Measurements from ENCODE around the gene ADAMTS9.
A peak's percentile ranks its signal among the peaks of the same experiment; 100 is the strongest.
"Not testable (repeated sequence)": the region's sequence is repeated elsewhere in the genome, so short reads cannot be mapped to it uniquely, and the experiment has no call there.

ADAMTS9 gene

DNA sequence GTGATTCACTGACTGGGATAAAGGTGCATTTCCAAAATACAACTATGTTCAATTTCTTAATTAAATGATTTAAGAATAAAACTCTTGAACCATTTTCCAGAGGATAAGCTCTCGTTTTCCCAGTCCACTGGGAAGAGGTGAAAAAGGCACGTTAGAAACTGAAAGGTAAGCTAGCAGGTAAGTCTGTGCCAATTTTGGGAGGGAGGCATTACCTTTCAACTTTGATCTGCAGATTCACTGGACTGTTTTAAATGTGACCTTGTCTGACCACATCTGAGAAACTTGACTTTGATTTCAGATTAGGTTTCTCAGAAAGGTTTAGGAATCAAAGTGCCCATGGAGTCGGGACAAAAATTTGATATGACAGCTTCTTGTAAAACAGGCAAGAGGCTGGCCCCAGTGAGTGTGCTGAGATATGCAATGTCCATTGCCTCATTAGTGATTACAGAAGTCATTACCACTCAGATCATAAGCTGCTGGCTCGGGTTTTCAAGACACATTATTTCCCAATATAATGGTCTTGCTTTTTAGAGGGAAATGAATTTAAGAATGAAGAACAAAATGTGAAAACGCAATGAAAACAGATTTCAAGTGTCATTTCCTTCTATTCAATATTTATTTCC lies 118.8 kb downstream of the ADAMTS9 start:
- DNase-seq, result no peak

DNA sequence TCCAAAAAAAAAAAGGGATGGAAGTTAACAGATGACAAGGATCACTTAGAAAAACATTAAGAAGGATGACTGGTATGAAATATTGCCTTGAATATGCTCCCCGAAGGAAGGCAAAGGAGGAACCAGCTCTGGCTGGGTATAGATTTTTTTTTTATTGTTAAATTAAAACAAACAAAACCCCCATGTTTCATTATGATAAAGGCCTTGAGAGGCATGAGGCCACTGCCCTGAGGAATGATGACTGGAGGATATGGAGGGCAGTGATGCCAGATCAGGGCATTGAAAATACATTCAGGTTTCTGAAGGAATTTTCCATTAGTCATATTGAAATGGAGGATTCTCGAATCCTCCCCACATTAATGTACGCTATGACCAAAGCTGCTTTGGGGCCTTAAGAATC lies 120.9 kb downstream of the ADAMTS9 start:
- no peak for DNase-seq

DNA sequence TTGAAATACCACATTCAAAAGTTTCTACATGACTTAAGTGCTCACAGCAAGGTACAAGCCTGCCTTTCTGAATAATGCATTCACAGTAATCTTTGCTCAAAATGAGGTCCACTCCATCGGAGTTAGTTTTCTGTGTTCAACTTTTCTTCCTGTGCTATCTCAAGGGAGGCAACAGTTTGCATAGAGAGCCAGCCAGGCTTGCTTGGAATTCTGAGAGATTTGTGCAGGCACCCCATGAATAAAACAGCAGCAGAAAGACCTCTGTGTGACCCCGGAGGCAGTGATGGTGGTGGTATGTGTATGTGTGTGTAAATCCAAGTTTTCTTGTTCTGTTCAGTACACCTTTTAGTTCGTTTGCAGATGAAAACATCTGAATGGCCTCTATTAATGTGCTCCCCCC lies 124.0 kb downstream of the ADAMTS9 start:
- DNase-seq, result no peak

DNA sequence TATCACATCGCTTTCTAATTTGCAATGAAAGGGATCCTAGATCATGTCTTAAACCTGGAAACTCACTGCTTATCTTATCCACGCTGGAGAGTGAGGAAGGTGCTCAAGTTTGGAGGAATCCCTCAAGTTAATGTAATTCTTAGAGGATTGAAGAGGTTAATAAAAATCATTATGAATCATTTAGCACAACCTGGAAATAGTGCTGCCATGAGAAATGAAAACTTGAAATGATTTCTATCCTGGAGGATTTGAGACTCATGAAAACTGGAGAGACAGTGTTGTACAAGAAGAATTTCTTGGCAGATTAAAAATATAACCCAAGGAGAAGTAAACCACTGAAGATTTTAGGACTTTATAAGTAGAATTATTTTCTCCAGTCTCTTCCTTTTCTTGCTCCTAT lies 125.9 kb downstream of the ADAMTS9 start:
- no peak for DNase-seq

DNA sequence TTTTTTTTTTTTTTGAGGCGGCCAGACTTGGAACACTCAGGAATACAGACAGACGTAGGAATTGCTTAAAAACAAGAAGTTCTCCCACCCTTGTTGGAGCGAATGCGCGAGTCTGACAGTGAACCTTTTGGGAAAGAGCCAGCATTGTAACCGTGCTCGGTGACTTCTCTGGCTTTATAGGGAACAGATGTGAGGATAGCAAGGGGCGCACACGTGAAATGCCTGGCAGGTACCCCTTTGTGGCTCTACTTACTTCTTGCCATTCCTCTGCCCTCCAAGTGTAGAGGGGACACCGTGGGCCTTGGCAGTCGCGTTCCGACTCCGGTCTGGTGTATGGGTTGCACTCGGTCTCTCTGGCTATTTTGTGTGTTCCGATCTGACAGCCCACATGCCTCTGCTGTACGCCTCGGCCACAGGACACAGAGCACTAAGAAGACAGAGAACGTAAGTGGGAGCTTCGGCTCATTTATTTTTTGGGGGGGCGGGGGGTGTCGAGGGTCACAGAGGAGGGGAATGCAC lies 126.4 kb downstream of the ADAMTS9 start:
- no peak for DNase-seq

DNA sequence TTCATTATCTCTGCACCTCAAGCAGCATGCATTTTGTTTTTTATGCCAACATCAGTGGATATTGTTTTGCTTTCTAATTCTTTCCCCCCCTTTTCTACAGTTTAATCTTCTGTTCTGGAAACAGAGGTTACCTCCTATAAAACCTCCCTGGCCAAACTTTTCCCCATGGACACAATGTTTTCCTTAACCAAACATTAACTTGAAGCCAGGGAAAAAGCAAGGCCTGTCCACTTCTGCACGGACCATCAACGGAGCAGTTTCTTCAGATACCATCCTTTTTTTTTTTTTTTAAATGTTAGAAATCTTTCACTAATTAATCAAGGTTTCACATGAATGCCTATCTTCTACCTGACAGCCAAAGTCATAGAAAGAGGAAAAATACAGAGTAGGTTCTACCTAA lies 127.0 kb downstream of the ADAMTS9 start:
- no peak for DNase-seq

DNA sequence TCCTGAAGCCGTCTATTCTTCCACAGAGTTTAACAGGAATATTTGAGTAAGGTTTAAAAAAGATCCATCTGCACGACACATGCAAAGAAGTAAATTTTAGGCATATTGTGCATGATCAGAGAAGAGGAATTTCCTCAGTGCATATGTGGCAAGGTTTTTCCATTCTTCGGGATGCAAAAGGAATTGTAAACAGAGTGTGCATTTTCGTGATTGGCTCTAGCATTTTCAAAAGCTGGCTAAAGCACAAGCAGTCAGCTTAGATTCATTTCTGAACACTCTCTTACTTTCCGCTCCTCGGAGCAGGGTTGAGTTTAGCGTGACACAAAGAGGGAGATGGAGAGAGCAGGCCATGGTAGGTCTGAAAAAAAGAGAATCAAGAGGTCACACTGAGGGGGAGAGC lies 128.2 kb downstream of the ADAMTS9 start:
- no peak for DNase-seq

DNA sequence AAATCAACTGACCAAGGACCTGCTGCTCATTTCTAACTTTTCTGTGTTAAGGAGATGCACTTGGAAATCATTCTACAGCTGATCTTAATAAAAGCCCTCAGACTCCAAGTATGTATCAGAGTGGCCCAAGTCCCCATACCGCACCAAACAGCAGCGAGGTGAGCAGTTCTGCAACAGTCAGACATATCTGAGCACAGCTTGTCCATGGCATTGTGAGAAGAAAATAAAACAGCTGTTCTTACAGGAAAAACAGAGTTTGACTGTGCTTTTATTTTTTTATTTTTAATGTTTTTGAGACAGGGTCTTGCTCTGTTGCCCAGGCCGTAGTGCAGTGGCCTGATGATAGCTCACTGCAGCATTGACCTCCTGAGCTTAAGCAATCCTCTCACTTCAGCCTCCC lies 131.8 kb downstream of the ADAMTS9 start:
- DNase-seq, result no peak

DNA sequence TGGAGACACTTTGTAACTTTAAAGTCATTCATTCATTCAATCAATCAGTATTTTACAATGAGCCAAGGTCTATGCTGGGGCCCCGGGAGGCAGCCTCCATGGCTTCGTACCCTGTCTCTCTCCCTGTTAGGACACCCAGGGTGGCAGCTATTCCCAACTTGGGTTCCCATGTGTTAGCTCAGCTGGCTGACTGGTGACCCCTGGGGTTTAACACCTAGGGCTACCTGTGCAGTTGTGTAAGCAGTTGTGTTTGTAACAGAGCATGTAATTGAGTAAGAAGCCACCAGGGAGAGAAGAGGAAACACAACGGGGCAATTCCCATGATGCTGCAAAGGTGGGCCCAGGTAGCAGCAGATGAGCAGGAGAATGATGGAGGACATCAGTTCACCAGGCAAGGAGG lies 132.4 kb downstream of the ADAMTS9 start:
- DNase-seq, result no peak

DNA sequence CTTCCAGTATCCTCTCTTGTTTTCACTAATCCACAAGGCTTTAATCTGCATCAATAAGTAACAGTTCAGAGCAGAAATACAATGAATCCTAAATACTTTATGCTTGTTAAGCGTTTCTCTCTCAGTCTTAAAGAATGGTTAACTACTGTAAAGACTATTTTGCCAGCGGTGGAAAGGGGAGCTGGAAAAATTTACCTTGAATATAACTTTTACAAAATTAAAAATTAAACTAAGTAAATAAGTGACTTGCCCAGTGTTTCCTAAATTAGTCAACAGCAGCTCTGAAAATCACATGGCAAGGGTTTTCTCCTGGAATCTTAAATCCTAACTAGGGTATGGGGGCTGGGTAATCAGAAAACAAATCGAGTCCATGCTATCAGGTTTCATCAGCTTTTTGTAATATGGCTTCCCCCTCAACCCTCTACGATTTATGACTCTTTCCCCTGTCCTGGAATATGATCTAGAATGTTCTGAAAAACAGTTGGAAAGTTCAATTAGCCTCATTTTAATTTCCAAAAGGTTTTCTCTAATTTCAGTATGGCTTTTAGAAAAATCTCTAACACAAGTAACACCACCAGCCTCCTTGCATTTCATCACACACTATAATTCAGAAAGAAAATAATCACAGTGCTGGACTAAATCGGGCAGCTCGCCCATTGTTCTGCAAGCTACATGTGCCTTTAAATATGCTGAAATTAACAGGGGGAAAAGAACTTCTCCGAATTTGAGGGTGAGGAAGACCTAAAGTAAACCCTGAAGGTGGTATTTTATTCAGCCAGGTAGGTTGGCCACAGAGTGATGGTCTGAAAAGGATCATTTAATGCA lies 133.5 kb downstream of the ADAMTS9 start:
- DNase-seq, result no peak

DNA sequence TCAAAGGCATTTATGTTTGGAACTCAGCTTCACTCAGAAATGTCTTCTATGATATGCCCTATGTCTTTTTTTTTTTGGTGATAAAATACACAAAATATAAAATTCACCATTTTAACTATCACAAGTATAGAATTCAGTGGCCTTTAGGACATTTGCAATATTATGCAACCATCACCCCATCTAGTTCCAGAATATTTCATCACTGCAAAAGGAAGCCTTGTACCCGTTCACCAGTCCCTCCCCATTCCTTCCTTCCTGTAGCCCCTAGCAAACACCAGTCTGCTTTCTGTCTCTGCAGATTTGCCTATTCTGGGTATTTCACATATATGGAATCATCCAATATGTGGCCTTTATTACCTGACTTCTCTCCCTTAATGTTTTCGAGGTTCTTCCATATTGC lies 134.8 kb downstream of the ADAMTS9 start:
- DNase-seq, result no peak

DNA sequence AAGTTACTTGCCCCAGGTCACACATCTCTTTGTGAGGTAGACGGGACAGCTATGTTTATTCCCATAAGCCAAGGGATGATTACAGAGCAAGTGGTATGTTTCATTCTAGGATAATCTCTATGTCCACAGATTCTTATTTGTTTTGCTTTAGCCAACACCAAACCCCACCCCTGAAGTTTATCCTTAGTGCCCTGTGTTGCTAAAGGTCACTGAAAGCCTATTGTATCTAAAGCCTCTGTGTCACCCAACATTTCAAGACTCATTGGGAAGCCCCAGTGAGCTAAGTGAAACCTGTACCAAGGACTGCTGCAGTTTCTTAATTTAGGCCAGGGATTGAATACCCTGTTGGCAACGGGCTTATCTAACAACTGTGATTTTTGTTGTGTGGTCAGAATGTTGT lies 135.6 kb downstream of the ADAMTS9 start:
- DNase-seq, result no peak

DNA sequence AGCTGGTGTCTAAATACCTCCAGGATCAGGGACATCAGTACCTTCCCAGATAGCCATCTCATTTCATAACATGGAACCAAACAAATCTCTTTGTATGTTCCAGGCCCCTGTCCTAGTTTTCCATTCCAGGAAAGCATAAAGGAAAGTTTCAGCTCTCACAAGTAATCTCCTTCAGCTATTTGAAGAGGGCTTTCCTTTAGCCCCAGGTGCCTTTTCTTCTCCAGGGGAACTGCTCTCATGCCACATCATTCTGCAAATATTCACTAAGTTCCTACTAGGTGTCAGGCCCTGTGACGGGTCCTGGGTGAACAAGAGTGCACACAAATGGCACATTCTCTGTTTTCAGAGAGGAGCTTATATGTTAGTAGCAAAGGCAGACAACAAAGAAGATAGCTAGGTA lies 136.1 kb downstream of the ADAMTS9 start:
- DNase-seq, result no peak

DNA sequence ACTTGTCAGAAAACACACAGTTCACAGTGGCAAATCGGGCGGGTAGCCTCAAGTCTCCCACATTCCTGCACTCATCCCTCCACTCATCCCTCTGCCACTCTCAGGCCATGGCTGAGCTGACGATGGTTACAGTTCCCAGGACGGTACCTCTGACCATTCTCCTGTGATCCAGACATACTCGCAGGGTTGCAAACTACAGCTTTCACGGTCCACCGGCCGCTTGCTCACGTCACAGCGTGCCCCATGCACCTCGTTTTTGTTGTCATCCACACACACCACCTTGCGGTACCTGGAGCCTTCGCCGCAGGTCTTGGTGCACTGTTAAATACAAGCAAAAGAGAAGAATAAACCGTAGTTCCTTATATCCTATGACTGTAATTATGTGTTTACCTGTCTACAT lies 137.1 kb downstream of the ADAMTS9 start:
- no peak for DNase-seq

DNA sequence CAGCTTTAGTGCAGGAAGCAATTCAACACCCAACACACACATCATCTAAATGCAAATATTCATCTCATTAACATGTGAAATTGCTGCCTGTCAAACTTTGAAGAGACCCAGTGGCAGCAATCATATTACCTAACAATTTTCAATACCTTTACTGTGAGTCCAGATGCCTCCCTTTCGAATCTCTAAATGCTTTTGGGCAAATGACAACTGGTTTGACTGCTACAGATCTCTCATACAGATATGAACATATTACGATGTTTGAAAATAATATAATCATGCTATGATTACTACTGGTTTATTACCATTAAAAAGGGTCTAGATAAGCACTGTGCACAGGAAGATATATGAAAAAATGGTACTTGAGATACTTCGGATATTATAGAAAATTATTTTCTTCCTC lies 137.9 kb downstream of the ADAMTS9 start:
- DNase-seq, result no peak

DNA sequence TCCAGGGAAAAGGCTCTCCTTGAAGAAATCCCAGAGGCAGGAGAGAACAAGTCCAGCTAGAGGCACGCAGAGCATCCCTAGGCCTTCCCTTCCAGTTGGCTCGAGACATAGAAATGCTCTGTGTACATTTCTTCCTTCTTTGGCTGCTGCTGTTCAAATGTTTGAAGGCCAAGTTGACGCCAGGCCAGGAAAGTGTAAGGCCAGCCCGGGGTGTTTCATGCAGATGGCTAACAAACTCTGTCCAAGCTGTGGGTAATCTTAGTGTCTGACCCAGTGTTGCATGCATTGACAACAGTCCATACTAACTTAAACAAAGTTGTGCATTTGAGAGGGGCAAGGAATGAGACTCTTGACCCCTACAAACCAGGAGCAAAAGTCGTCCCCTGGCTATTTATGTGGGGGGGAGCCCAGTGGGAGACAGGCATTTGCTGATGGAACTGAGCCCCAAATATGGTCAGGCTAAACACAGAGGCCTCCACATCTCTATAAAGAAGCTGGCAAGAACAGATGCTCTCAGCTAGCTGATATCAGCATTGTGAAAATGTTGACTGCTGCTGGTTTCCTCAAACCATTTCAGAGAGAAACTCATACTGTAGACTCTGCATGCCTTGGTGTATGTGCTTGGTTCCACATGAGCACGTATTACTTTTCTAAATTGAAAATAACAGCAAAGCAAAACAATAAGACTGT lies 139.5 kb downstream of the ADAMTS9 start:
- DNase-seq, result no peak

DNA sequence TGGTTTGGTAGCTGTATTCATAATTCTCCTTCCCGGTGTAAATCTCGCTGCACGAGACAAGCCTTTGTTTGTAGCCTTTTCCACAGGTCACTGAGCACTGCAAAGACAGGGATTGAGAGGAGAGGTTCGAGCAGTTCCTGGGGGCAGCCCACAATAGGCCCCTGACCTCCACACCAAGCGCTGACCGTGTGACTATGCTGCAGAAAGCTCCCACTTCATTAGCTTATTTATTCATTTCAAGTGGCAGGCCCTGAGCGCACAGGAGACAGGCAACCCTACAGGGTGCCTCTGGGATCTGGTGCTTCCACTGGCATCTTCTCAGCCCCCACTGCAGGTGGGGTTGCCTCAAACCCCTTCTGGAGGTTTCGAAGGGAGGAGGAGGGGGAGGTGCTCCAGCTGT lies 140.9 kb downstream of the ADAMTS9 start:
- no peak for DNase-seq

DNA sequence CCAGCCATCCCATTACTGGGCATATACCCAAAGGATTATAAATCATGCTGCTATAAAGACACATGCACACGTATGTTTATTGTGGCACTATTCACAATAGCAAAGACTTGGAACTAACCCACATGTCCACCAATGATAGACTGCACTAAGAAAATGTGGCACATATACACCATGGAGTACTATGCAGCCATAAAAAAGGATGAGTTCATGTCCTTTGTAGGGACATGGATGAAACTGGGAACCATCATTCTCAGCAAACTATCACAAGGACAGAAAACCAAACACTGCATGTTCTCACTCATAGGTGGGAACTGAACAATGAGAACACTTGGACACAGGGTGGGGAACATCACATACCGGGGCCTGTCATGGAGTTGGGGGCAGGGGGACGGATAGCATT lies 142.6 kb downstream of the ADAMTS9 start:
- DNase-seq, result not testable (repeated sequence)

DNA sequence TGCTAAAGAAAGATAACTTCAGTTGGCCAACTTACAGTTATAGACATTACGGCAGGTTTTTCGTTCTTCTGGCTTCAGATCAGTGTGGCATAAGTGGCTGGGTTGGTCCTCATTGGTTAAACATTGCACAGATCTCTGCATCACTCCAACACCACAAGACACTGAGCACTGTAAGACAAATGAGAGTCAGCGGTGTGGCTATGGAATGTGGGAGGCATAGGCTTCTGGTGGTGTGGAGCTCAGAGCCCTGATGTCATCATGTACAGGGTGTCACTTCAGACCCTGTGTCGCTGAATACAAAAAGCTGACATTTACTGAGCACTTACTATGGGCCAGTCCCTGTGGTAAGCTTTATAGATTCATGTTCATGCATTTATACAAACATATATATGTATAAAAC lies 146.0 kb downstream of the ADAMTS9 start:
- no peak for DNase-seq

DNA sequence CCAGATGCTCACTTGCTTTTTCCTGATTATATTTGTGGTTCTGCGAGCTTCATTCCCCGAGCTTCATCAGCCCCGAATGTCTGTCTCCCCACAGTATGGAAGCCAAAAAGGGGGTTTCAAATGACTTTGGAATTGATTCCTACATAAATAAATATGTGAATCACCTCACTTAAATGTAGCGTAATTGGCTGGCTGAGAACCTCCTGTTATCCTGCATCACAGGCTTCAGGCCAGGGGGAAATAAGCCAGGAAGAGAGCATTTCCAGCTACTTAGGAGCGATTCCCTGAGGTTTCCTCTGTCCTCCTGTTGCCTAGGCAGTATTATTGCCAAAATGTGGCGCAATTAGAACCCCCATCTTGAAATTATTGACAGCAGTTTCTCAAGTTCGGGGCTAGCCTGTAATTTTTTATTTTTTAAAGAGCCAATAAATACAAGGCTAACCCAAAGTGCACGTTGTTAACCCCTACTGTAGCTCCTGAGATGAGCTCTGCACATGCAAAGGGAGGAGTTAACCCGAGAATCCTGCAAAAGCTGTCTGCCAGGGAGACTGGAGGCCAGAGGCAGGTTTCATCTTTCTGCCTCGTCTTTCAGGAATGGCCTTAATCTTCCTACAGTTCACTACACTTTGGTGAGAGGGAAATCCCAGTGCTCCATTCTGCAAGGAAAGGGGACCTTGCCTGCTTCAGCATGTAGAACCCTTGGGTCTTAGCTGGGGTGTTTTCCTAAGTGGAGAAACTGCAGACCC lies 148.2 kb downstream of the ADAMTS9 start:
- no peak for DNase-seq

DNA sequence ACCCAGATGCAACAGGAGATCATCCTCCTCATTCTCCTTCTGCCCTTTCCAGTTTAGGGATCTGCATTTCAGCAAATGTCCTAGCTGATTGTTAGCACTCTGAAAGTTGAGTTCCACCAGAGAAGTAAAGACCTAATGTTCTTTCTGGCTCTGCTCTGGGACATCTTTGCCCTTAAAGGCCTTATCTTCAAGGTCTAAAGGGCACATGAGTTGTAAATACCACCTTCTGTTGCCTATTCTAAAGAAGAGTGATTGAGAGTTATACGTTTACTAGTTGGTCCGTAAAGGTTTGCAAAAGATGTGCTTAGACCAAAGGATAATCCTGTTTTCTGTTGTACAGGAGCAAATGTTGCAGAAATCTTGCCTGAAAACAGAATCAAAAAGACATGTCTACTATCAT lies 151.6 kb downstream of the ADAMTS9 start:
- no peak for DNase-seq

DNA sequence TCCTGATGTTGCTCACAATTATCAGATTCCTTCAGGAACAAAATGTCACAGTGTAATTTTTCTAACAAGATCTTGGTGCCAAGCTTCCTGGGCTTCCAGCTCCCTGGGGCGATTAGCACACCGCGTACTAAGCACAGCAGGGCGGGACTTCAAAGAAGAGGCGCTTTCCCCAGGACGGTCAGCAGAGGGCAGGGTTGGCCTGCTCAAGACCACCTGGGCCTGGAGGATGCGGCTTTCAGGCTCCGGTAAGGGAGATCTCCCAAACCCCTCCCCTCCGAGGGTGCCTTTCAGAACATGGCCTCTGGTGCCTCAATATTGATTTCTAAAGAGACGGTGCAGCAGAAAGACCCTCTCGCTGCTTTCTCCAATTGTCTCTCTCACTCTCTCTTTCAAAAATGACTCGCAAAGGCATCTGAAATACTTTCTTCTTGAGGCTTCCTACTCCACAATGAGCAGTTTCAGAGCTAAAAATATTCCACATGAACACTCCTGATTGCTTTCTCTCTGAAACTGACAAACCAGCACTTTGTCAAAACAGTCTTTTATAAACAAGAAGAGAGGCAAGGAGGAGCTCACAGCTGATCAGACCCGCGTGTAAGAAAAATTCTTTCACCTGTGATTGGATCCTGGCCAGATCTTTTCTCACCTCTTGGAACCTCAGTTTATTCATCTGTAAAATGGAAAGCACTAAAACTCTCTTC lies 154.0 kb downstream of the ADAMTS9 start:
- DNase-seq, result peak; percentile 40
